GM12878 (cell line): ENCODE measurements around the gene TCF7L2.

ENCODE experiments used
- BMI1 ChIP-seq: fragments of 450-650 bp; IDR thresholded peaks from 2 replicates; pipeline ENCODE4 v1.6.1; 2016; ENCODE audit warnings: mild to moderate bottlenecking, moderate library complexity, borderline replicate concordance
- CBFB ChIP-seq: IDR thresholded peaks from 2 replicates; pipeline ENCODE4 v1.6.1; 2016; ENCODE audit warnings: antibody characterized with exemption, low read depth
- CBX5 ChIP-seq: sonication (generic); IDR thresholded peaks from 2 replicates; pipeline ENCODE4 v1.6.1; 2016; ENCODE audit warnings: low read depth, moderate library complexity, mild to moderate bottlenecking, inconsistent platforms
- CTCF ChIP-seq, 3 experiments: IDR thresholded peaks in 2 of 3; conservative IDR thresholded peaks in 1 of 3; 2 replicates each; pipeline ENCODE4 v1.5.1; 2011; ENCODE audit warnings: low read depth in 3 of 3, low read length in 3 of 3, mild to moderate bottlenecking in 3 of 3, control low read depth in 2 of 3, moderate library complexity in 2 of 3, inconsistent platforms in 1 of 3, mixed read lengths in 1 of 3; ENCODE audit not compliant: control insufficient read depth in 2 of 3, insufficient read depth in 1 of 3; ENCODE audit errors: extremely low read depth in 1 of 3
- JUND ChIP-seq: IDR thresholded peaks from 2 replicates; pipeline ENCODE4 v1.6.1; 2012; ENCODE audit warnings: low read depth, mild to moderate bottlenecking, low read length, improper control_type of control experiment, moderate library complexity
- PAX5 ChIP-seq: IDR thresholded peaks from 2 replicates; pipeline ENCODE4 v1.6.1; 2011; ENCODE audit warnings: low read depth, low read length, borderline replicate concordance
- POLR2AphosphoS5 ChIP-seq: IDR thresholded peaks from 2 replicates; pipeline ENCODE4 v1.6.1; 2011; ENCODE audit warnings: mild to moderate bottlenecking, low read length, inconsistent platforms
- PRDM15 ChIP-seq: fragments of 450-650 bp; formaldehyde crosslinking; IDR thresholded peaks from 2 replicates; pipeline ENCODE4 v1.4.0; 2020; ENCODE audit warnings: mild to moderate bottlenecking, moderate library complexity
- SREBF1 ChIP-seq: IDR thresholded peaks from 2 replicates; pipeline ENCODE4 v1.6.1; 2012; ENCODE audit warnings: mild to moderate bottlenecking, low read length
- TAF1 ChIP-seq: IDR thresholded peaks from 2 replicates; pipeline ENCODE4 v1.6.1; 2011; ENCODE audit warnings: mild to moderate bottlenecking, low read depth, low read length, borderline replicate concordance
- USF2 ChIP-seq: IDR thresholded peaks from 2 replicates; pipeline ENCODE4 v1.6.1; 2011; ENCODE audit warnings: low read depth, low read length, improper control_type of control experiment, borderline replicate concordance

GRCh38 chr10:113011592-113012374 is 61.7 kb downstream of the TCF7L2 start:
- TF ChIP-seq PAX5 (no peak), JUND (no peak), USF2 (no peak), CBX5 (no peak), CTCF (IDR thresholded peaks at IDR 0.05 in 2 of 3, conservative IDR thresholded peaks at IDR 0.05 in 1 of 3; ENCODE audit: control insufficient read depth in 2 of 3, extremely low read depth in 1 of 3, insufficient read depth in 1 of 3, low read depth in 3 of 3, low read length in 3 of 3) (no peak), BMI1 (no peak), PRDM15 (no peak), SREBF1 (no peak), CBFB (no peak), TAF1 (no peak), POLR2AphosphoS5 (no peak)
